GM12878 (cell line): Measurements from ENCODE around the gene SEPTIN14. TPM values are rescaled to one million over a fixed set of nuclear protein-coding genes. Genes with fewer than 3 reads are reported as not detected.

Experiments used
- ATAC-seq: fragments of 200-7000 bp; cut with Tn5 transposase; 3 replicates; pipeline ENCODE4 v1.9.1; 2020; ENCODE audit warnings: mild to moderate bottlenecking, moderate library complexity
- BruUV-seq: library from RNA; stranded (reverse); fragments of 400-500 nt; replicated peaks from 2 replicates; lab custom pipeline; 2021; lab: Mats Ljungman, UMichigan
- CTCF ChIA-PET: fragments of 300-600 bp; sonication (Branson Sonifier 250); formaldehyde crosslinking; extraction: SDS; loops from one replicate; lab custom pipeline; 2021; ENCODE audit warnings: inconsistent platforms; lab: Yijun Ruan, JAX
- POLR2A ChIA-PET: fragments of 350-600 bp; formaldehyde crosslinking; extraction: SDS; loops from one replicate; lab custom pipeline; 2021; ENCODE audit warnings: inconsistent platforms; lab: Charles Lee
- RAD21 ChIA-PET: fragments of 300-600 bp; sonication (Branson Sonifier 250); formaldehyde crosslinking; loops from one replicate; lab custom pipeline; 2023; ENCODE audit warnings: antibody characterized with exemption; ENCODE audit not compliant: unreplicated experiment; lab: Charles Lee
- SMC1A ChIA-PET: fragments of 300-600 bp; sonication (Branson Sonifier 250); formaldehyde crosslinking; loops from one replicate; lab custom pipeline; 2023; ENCODE audit not compliant: unreplicated experiment, uncharacterized antibody; lab: Charles Lee
- DNase-seq: peaks from one replicate; pipeline ENCODE4 v3.0.0-alpha.2; 2011; ENCODE audit warnings: low read depth, low spot score
- FAIRE-seq: peaks from 3 replicates; lab custom pipeline; 2011; peaks lifted over from hg19 to GRCh38; lab: Jason Lieb, UNC
- H2AFZ ChIP-seq: 2 replicates; pipeline ENCODE4 v1.6.0; 2011; ENCODE audit warnings: low read depth, low read length, control low read depth; ENCODE audit not compliant: control insufficient read depth
- H3K27ac ChIP-seq: 2 replicates; pipeline ENCODE4 v1.5.1; 2011; ENCODE audit warnings: control low read depth; ENCODE audit not compliant: control insufficient read depth, insufficient read depth
- H3K27me3 ChIP-seq, 2 experiments: replicated peaks in 1 of 2; 2 replicates each; pipeline versions ENCODE4 v1.6.0 to v1.6.1; 2011; ENCODE audit warnings: low read length in 1 of 2; ENCODE audit not compliant: control insufficient read depth in 2 of 2, insufficient read depth in 2 of 2
- H3K36me3 ChIP-seq, 2 experiments: 2 replicates each; pipeline ENCODE4 v1.5.1; 2011; ENCODE audit warnings: low read length in 1 of 2; ENCODE audit not compliant: control insufficient read depth in 2 of 2, insufficient read depth in 2 of 2
- H3K4me1 ChIP-seq: 2 replicates; pipeline ENCODE4 v1.6.1; 2011; ENCODE audit warnings: mild to moderate bottlenecking, low read length, moderate library complexity, mixed read lengths; ENCODE audit not compliant: control insufficient read depth, insufficient read depth
- H3K4me2 ChIP-seq: 2 replicates; pipeline ENCODE4 v1.6.0; 2011; ENCODE audit warnings: control low read depth; ENCODE audit not compliant: control insufficient read depth, insufficient read depth
- H3K4me3 ChIP-seq: fragments of 200-600 bp; sonication (generic); 2 replicates; pipeline ENCODE4 v1.5.1; 2016
- H3K79me2 ChIP-seq: 2 replicates; pipeline ENCODE4 v1.6.0; 2011; ENCODE audit warnings: low read length; ENCODE audit not compliant: control insufficient read depth, insufficient read depth
- H3K9ac ChIP-seq: 2 replicates; pipeline ENCODE4 v1.8.0; 2011; ENCODE audit warnings: low read length, control low read depth, mixed read lengths; ENCODE audit not compliant: control insufficient read depth, insufficient read depth
- H3K9me3 ChIP-seq: replicated peaks from 3 replicates; pipeline ENCODE4 v1.5.1; 2011; ENCODE audit warnings: mild to moderate bottlenecking, low read length; ENCODE audit not compliant: control insufficient read depth, insufficient read depth
- H4K20me1 ChIP-seq: 2 replicates; pipeline ENCODE4 v1.6.0; 2011; ENCODE audit not compliant: control insufficient read depth, insufficient read depth
- CBX3 ChIP-seq: fragments of 200-600 bp; sonication (generic); IDR thresholded peaks from 2 replicates; pipeline ENCODE4 v1.6.1; 2016; ENCODE audit warnings: low read depth, borderline replicate concordance
- CEBPB ChIP-seq, 2 experiments: fragments of 150-350 bp in 1 of 2; IDR thresholded peaks; 2 replicates each; pipeline ENCODE4 v1.6.1; 2012 to 2014; ENCODE audit warnings: low read depth in 2 of 2, low read length in 2 of 2, borderline replicate concordance in 1 of 2, inconsistent platforms in 1 of 2
- FOXM1 ChIP-seq: IDR thresholded peaks from 2 replicates; pipeline ENCODE4 v1.6.1; 2012; ENCODE audit warnings: low read depth, mild to moderate bottlenecking, inconsistent platforms, low read length, moderate library complexity
- HDGF ChIP-seq: fragments of 450-650 bp; IDR thresholded peaks from 2 replicates; pipeline ENCODE4 v1.6.1; 2016; ENCODE audit warnings: antibody characterized with exemption
- IKZF2 ChIP-seq, 2 experiments: fragments of 450-650 bp; IDR thresholded peaks; 2 replicates each; pipeline ENCODE4 v1.6.1; 2017; ENCODE audit warnings: mild to moderate bottlenecking in 2 of 2, moderate library complexity in 2 of 2
- MXI1 ChIP-seq: fragments of 150-350 bp; IDR thresholded peaks from 2 replicates; pipeline ENCODE4 v1.6.1; 2011; ENCODE audit warnings: low read depth, mild to moderate bottlenecking, inconsistent platforms, low read length, improper control_type of control experiment
- MYB ChIP-seq: fragments of 150-350 bp; IDR thresholded peaks from 2 replicates; pipeline ENCODE4 v1.6.1; 2014; ENCODE audit warnings: mild to moderate bottlenecking, low read depth, low read length, borderline replicate concordance
- SUPT20H ChIP-seq: IDR thresholded peaks from 2 replicates; pipeline ENCODE4 v1.6.1; 2011; ENCODE audit warnings: low read depth, mild to moderate bottlenecking, low read length, moderate library complexity, borderline replicate concordance; ENCODE audit not compliant: control insufficient read depth
- TARDBP ChIP-seq: IDR thresholded peaks from 2 replicates; pipeline ENCODE4 v1.6.1; 2016; ENCODE audit warnings: borderline replicate concordance
- TCF3 ChIP-seq: IDR thresholded peaks from 2 replicates; pipeline ENCODE4 v1.6.1; 2012; ENCODE audit warnings: low read depth, mild to moderate bottlenecking, low read length, borderline replicate concordance; ENCODE audit not compliant: insufficient read depth
- ZNF384 ChIP-seq: IDR thresholded peaks from 2 replicates; pipeline ENCODE4 v1.6.1; 2012; ENCODE audit warnings: low read depth, mild to moderate bottlenecking, low read length, improper control_type of control experiment, borderline replicate concordance
- WGBS: methylation state at CpG from one replicate; pipeline ENCODE4 v1.1.6; 2016; ENCODE audit warnings: low lambda C conversion rate; ENCODE audit not compliant: insufficient replicate concordance, insufficient coverage; ENCODE audit errors: missing lambda C conversion rate; 5-methylcytosine and 5-hydroxymethylcytosine counted together
- in situ Hi-C: fragments of 300-500 bp; cut with MboI; formaldehyde crosslinking; loops from 9 replicates; pipeline ENCODE4 v1.14.3; 2018; ENCODE audit warnings: mixed read lengths
- intact Hi-C: fragments of 100-400 bp; cut with micrococcal nuclease; formaldehyde crosslinking; loops from one replicate; pipeline ENCODE4 v1.14.2; 2022; ENCODE audit not compliant: unreplicated experiment
- polyA plus RNA-seq, 11 experiments: library from polyadenylated mRNA; depleted of rRNA in 4 of 11; unstranded in 6 of 11; stranded (reverse) in 5 of 11; fragments of >200 nt; fragmentation: Nextera tagmentation in 4 of 11; fragmentation: Illumina TruSeq in 1 of 11; extraction: Ambion mirVana in 4 of 11; extraction: Trizol in 1 of 11; gene quantifications; 1 replicate in 1 of 11; 2 replicates in 10 of 11; pipeline versions ENCODE4 v1.2.1 to v1.2.3, GENCODE V29; 2011 to 2016; ENCODE audit warnings: inconsistent platforms in 2 of 11, missing spikeins in 2 of 11, low read depth in 1 of 11
- total RNA-seq, 4 experiments: library from RNA; depleted of rRNA in 3 of 4; stranded (reverse); fragments of >200 nt in 3 of 4; fragmentation: Illumina TruSeq in 1 of 4; extraction: Trizol in 1 of 4; gene quantifications; 2 replicates each; pipeline versions ENCODE4 v1.2.1 to v1.2.3, GENCODE V29; 2013 to 2021
- TF ChIP-seq, protein P1 (sequence below): fragments of 450-650 bp; IDR thresholded peaks from 2 replicates; pipeline ENCODE4 v1.6.1; 2018; ENCODE audit warnings: mild to moderate bottlenecking, low read depth, moderate library complexity; ENCODE audit not compliant: partially characterized antibody
- TF ChIP-seq, protein P2 (sequence below): fragments of 450-650 bp; conservative IDR thresholded peaks from 2 replicates; pipeline ENCODE4 v1.6.1; 2017; ENCODE audit warnings: mild to moderate bottlenecking, moderate library complexity
- TF ChIP-seq, protein P3 (sequence below): IDR thresholded peaks from 2 replicates; pipeline ENCODE4 v1.6.1; 2011; ENCODE audit warnings: borderline replicate concordance, low read depth, mild to moderate bottlenecking, moderate library complexity, low read length; ENCODE audit not compliant: insufficient read depth, poor library complexity, severe bottlenecking

Gene SEPTIN14
- total and polyA plus RNA-seq, 10 of the 15 experiments (the other 5 are each of a cell fraction or from before 2014, with no cell fraction given), result 0.01 TPM; not detected in 9

DNA sequence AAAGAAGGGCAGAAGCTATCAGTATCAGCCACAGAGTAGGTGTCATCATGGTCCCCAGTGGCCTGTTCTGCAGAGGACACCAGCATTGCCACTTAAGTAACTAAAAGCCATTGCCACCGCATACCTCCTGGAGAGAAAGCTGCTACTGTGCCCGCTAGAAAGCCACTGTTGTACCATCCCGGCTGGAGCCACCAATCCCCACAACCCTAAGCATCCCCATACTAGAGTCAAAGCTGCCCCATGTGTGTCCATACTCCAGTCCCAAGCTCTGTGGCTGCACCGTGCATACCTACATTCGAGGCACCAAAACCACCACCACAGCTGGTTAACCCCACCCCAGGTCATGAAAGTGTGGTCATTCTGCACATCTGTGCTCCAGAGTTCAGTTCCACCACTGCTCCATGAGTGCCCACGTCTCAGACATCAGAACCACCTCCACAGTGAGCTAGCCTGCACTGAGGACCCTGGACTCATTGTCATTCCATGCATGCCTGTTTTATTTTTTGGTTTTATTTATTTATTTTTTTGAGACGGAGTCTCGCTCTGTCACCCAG lies 9.5 kb upstream of the SEPTIN14 start:
- Histone ChIP-seq H3K4me3 (no peak overlapping the region), H3K36me3 (no peaks in the 10 kb centered on the region), H3K9me3 (no peaks in the 10 kb centered on the region), H3K27ac (no peak overlapping the region), H3K4me1 (no peaks in the 10 kb centered on the region), H3K4me2 (no peak overlapping the region), H3K79me2 (no peaks in the 10 kb centered on the region), H3K27me3 (no peaks in the 10 kb centered on the region), H3K9ac (no peak overlapping the region), H2AFZ (no peak overlapping the region), H4K20me1 (no peaks in the 10 kb centered on the region)
- intact Hi-C loops, result no loop called here
- RAD21 ChIA-PET, result no interaction called here
- WGBS, result 65% methylated on average over 8 of the region's 8 CpGs
- DNase-seq (no peak), ATAC-seq (no peak), FAIRE-seq (no peak)
- CTCF ChIA-PET, result no interaction called here
- BruUV-seq, result no TSS peak
- in situ Hi-C loops, result no loop called here
- SMC1A ChIA-PET, result no interaction called here
- POLR2A ChIA-PET, result no interaction called here
- TF ChIP-seq TARDBP (no peak), SUPT20H (no peak), ZNF384 (no peak), TCF3 (no peak), CEBPB (IDR thresholded peaks at IDR 0.05; ENCODE audit: borderline replicate concordance in 1 of 2, low read depth in 2 of 2, low read length in 2 of 2) (no peak), CBX3 (no peak), FOXM1 (no peak), HDGF (no peak), MYB (no peak), MXI1 (no peak), IKZF2 (IDR thresholded peaks at IDR 0.05) (no peak)
- TF ChIP-seq, protein P1, sequence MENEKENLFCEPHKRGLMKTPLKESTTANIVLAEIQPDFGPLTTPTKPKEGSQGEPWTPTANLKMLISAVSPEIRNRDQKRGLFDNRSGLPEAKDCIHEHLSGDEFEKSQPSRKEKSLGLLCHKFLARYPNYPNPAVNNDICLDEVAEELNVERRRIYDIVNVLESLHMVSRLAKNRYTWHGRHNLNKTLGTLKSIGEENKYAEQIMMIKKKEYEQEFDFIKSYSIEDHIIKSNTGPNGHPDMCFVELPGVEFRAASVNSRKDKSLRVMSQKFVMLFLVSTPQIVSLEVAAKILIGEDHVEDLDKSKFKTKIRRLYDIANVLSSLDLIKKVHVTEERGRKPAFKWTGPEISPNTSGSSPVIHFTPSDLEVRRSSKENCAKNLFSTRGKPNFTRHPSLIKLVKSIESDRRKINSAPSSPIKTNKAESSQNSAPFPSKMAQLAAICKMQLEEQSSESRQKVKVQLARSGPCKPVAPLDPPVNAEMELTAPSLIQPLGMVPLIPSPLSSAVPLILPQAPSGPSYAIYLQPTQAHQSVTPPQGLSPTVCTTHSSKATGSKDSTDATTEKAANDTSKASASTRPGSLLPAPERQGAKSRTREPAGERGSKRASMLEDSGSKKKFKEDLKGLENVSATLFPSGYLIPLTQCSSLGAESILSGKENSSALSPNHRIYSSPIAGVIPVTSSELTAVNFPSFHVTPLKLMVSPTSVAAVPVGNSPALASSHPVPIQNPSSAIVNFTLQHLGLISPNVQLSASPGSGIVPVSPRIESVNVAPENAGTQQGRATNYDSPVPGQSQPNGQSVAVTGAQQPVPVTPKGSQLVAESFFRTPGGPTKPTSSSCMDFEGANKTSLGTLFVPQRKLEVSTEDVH, result no peak
- TF ChIP-seq, protein P2, sequence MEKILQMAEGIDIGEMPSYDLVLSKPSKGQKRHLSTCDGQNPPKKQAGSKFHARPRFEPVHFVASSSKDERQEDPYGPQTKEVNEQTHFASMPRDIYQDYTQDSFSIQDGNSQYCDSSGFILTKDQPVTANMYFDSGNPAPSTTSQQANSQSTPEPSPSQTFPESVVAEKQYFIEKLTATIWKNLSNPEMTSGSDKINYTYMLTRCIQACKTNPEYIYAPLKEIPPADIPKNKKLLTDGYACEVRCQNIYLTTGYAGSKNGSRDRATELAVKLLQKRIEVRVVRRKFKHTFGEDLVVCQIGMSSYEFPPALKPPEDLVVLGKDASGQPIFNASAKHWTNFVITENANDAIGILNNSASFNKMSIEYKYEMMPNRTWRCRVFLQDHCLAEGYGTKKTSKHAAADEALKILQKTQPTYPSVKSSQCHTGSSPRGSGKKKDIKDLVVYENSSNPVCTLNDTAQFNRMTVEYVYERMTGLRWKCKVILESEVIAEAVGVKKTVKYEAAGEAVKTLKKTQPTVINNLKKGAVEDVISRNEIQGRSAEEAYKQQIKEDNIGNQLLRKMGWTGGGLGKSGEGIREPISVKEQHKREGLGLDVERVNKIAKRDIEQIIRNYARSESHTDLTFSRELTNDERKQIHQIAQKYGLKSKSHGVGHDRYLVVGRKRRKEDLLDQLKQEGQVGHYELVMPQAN, result no peak
- TF ChIP-seq, protein P3, sequence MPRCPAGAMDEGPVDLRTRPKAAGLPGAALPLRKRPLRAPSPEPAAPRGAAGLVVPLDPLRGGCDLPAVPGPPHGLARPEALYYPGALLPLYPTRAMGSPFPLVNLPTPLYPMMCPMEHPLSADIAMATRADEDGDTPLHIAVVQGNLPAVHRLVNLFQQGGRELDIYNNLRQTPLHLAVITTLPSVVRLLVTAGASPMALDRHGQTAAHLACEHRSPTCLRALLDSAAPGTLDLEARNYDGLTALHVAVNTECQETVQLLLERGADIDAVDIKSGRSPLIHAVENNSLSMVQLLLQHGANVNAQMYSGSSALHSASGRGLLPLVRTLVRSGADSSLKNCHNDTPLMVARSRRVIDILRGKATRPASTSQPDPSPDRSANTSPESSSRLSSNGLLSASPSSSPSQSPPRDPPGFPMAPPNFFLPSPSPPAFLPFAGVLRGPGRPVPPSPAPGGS, result no peak
